ENCODE data around the gene LOXL3.

The LOXL3 gene

DNA sequence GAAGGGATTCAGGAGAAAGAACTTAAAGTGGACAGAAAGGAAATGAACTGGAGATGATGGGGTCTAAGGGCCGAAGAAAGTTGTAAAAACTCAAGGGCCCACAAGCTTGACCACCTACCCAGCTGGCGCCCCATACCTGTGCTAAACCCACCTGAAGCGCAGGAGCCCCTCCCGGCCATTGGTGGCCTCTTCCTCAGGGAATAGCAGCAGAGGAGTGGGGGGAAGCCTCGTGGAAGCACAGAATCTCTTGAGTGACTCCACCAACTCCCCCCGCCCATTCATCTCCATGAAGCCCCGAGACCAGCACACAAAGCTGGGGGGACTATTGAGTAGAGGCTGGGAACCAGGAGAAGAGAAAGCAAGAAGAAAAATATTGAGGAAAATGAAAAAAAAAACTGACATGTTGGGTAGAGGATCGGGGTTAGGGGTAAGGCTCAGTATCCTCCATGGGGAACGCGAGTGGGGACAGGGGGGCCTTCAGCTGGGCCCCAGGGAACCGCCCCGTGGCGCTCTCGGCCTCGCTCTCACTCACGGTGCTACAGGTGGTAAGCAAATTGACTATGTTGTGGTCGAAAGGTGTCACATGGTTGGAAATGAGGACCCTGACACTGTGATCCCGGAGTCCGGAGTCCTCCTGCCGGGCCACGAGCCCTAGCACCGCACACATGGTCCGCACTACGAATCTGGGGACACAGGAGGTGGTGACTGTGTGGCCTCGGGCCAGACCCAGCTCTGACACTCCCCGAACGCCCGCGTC, 25.0 kb downstream of the LOXL3 start:
- DNase-seq (ENCODE audit: low read depth) = no peak

- DNase-seq (ENCODE audit: low read depth) = no peak
These were observed 26.0 kb downstream of the LOXL3 start for GRCh38 chr2:74527741-74528140.

DNA sequence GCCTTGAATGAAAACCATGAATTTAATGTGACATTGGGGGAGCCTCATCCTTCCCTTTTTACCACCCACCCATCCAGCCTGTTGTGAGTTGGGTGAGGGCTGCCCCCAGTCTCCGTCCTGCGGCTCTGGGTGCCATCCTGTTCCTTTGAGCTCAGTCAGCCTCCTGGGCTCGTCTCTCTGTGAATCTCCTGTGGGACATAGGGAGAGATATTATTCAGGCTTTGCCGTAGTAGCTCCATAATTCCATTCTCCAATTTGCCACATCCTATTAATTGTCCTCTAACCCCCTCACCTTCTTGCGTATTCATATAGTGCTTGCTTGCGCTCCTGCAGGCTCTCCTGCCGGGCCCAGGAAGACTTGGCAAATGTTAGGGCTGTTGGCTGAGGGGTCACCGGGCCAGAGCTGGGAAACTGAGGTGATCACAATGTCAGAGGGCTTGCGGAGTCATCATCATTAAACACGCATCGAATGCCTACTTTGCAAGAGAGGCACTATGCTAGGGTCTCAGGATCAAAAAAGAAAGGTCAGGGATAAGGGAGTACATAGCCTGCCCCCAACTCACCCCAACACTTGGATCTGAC, 27.0 kb downstream of the LOXL3 start:
- no peak for DNase-seq (ENCODE audit: low read depth)

DNA sequence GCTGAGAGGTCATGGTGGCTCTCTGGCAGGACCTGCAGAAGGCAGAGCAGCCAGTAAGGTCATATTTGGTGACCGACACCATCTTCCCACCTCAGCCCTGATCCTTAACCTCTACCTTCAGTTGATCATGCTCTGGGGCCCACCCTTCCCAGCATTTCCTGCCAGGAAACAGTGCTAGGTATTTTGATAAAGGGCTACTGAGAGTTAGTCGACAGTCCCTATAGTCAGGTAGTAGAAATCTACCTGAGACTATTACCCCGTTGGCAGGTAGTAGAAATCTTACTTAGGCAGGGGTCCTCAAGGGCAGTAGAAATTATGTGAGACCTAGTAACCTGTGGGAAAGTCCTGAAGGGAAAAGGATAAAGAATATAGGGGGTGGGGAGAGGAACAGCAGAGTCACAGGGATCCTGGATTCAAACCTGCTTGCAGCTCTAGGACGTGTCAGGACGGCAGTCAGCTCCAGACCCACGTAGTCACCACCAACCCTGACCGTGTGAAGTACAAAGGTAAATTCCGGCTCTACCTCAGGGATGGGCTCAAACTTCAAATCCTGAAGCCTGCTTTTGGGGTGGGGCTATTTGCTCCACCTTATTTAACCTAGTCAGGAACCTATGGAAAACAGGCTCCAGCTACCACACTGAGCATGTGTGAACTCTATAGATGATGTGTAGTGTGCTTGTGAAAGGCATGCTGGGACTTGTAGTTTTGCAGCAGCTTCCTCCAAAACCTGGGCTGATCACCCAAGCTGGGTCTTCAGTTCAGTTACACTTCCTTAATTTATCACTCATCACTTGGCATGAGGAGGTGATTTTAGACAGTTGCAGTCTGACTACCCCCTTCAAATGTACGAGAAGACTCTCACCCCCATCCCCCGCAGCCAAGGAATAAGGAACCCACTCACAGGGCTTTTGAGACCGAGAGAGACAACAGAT, 27.8 kb downstream of the LOXL3 start, which contains the start of gene DQX1:
DQX1 (minus strand) TSS at position 515 of the 932 bp plus-strand sequence; CDS start at position 13, 502 bp downstream.
- DNase-seq (ENCODE audit: low read depth) = no peak

- no peak for DNase-seq (ENCODE audit: low read depth)
These were observed 28.6 kb downstream of the LOXL3 start for GRCh38 chr2:74524955-74525716.

GRCh38 chr2:74524005-74524404, 29.7 kb downstream of the LOXL3 start:
- DNase-seq (ENCODE audit: low read depth) = no peak

DNA sequence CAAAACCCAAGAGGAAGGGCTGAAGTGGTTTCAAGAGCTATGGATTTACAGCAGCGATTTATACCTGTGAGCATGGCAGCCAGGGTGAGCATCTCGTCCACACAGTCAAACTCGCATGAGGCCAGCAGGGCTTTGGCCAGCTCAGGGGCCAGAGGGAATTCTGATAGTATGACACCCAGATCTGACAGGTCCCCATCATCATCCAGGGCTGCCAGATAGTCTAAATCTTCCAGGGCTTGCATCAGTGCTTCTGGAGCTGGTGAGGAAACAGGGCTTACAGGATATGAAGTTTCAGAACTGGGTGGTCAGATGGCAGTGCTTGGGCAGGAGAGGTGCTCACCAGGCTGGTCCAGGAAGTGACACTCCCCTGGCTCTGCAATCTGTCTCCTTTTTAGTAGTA, 31.2 kb downstream of the LOXL3 start:
- DNase-seq (ENCODE audit: low read depth) = no peak

DNA sequence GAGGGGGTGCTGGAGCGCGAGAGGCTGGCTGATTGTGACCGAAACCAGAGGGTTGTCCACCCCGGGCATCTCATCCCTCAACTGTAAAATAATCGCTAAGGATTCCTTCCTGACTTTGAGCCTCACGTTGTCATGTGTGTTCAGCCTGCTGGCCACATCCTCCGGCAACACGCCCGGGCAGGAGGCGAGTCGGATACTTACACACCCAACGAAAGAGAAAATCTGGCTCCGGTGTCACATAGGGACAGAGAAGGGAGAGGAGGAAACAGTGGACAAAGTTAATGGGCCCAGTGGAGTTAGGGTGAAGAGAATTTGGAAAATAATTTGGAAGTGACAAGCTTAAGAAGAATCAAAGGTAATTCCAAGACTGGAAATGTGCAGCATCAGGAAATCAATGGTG, 37.1 kb downstream of the LOXL3 start:
- DNase-seq (ENCODE audit: low read depth) = no peak

GRCh38 chr2:74515981-74516633, 37.6 kb downstream of the LOXL3 start:
- no peak for DNase-seq (ENCODE audit: low read depth)

DNA sequence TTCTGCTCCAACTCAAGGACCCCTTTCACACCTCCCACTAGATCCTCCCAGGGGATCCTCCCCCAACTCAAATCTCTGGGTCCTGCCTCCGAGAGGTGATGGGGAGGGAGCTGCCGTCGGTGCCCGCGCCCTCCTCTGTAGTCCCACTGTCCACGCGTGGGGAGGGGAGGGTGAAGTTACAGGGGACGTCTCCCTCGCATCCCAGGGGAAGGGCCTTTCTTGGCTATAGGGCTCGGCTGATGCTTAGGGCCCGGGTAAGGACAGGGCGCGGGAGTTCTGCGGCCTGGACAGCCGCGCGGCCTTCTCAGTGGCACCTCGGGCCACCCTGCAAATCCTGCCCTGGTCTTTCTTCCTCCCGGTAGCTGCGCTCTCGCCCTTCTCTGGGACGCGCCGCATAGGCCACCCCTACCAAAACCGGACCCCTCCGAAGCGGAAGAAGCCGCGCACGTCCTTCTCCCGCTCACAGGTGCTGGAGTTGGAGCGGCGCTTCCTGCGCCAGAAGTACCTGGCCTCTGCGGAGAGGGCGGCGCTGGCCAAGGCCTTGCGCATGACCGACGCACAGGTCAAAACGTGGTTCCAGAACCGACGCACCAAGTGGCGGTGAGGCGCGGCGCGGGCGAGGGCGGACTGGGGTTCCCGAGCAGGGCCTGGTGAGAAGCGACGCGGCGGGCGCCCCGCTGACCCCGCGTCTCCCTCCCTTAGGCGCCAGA, 38.3 kb downstream of the LOXL3 start:
- no peak for DNase-seq (ENCODE audit: low read depth)

DNA sequence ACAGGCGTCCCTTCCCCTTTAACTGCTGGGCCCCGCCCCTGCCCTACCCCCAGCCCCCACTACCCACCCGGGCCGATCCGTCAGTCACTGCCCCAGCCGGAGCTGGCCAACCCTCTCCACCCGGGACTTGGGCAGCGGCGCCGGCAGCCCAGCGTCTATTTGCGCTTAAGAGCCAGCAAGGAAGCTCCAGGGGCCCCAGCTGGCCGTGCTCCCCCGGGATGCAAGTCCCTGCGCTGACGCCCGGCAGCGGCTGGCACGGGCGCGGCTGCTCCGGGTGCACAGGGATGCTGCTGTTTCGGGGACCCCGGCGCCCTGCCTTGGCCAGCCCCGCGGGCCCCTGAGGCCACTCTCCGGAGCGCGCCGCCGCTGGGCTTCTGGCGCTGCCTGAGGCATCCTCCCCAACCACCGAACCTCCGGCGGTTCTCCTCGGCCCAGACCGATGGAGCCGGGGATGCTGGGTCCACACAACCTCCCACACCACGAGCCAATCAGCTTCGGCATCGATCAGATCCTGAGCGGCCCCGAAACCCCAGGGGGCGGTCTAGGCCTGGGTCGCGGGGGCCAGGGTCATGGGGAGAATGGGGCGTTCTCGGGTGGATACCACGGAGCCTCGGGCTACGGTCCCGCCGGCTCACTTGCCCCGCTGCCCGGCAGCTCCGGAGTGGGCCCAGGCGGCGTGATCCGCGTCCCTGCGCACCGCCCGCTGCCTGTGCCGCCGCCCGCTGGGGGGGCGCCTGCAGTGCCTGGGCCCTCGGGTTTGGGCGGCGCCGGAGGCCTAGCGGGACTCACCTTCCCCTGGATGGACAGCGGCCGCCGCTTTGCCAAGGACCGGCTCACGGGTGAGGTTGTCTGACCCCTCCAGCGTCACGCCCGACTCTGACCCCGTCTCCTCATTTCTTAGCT, 39.1 kb downstream of the LOXL3 start, which contains the start of gene TLX2:
TLX2 (plus strand) TSS at position 83 of the 903 bp plus-strand sequence; CDS start at position 440, 357 bp downstream.
- DNase-seq (ENCODE audit: low read depth) = no peak

- no peak for DNase-seq (ENCODE audit: low read depth)
These were observed 40.0 kb downstream of the LOXL3 start for GRCh38 chr2:74513605-74514367.

DNA sequence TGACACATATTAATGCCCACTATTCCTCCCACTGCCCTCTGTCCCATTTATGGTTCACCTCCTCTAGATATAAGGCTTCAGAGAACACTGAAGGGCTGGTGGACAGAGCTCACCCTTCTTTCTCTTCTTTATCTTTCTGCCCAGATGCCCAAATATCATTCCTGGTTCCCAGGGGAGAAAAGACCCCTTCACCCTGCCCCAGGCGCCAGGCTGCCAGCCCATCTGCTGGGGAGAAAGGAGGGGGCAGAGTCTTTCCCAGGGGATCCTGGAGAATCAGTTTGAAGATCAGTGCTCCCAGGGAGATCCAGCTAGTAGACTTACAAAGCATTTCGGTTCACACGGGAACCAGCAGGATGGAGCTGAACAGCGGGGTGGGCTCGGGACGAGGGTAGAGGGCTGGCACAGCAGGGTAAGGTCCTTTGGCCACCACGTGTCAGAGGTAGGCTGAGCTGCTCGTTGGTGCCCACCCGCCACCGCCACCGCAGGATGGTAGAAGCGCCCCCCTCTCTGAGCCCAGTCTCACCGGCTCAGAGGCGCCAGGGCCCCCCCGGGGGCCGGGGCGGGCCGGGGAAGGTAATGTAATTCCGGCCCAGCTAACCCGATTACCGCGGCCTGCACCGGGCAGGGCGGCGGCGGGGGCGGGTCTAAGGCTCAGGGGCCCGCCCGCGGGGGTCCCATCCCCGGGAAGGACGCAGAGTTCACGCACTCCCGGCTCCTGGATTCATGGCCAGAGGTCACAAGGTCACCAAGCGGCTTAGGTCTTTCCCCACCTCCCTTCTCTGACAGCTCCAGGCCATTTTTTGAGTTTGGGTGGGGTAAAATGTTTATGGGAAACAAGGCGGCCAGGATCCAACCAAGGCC, 40.8 kb downstream of the LOXL3 start:
- no peak for DNase-seq (ENCODE audit: low read depth)

DNA sequence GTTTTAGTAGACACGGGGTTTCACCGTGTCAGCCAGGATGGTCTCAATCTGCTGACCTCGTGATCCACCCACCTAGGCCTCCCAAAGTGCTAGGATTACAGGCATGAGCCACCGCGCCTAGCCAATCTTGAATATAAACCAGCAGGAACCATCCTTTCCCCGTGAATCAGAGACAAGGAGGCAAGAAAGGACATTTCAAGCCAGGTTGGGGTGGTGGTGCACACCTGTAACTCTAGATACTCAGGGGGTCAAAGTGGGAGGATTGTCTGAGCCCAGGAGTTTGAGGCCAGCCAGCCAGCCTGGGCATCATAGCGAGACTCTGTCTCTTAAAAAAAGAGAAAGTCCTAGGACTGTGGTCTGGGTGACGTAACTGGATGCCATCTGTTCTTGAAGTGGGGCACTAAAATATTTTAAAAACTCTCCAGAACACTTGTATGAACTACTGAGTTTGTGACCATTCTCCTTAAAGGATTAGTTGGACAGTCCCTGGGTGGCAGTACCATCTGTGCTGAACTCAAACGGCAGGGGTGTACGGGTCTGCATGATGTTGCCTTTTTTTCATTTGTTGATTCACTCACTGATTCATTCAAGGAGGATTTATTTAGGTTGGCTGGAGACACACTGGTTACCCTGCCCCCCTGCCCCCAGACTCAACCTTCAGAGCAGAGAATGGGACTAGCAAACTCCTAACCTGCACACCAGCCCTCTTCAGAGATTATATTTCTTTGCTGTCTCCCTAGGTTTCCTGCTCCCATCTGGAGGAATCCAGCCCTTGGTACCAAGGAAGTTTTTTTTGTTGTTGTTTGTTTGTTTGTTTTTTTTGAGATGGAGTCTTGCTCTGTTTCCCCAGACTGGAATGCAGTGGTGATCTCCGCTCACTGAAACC, 42.4 kb downstream of the LOXL3 start:
- no peak for DNase-seq (ENCODE audit: low read depth)

GRCh38 chr2:74510272-74510671, 43.5 kb downstream of the LOXL3 start:
- DNase-seq (ENCODE audit: low read depth) = no peak

DNA sequence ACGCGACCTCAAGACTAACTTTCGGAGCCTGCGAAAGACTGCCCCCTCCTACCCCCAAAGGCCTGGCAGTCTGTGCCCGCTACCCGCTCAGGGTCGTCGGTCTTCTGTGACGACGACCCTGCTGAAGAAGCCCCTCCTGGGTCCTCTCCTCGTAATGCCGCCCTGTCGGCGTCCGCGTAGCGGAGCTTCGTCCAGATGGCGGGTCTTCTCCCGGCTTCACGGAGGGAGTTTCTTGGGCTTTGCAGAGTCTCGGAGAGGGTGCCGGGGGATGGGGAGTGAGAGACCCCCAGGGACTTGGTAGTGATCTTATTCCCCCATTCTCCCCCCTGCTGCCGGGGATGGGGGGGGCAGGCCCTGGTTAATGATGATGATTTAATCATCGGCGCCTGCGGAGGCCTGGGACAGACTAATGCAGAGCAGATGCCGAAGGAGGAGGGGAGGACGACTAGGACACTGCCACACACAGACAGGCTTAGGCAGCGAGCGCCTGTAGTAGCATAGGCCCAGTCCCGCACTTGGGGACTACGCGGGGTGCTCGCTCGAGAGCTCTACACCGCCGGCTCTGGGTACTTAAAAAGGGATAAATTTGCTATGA, 45.7 kb downstream of the LOXL3 start:
- DNase-seq (ENCODE audit: low read depth) = no peak

Measured in stimulated activated CD8-positive, alpha-beta memory T cell treated with anti-CD3 and anti-CD28 coated beads, Interleukin-15, amount 100 ng/mL, for 24 hours (primary cell).